ENCODE data around the gene HMGN1. TPM values are rescaled to one million over a fixed set of nuclear protein-coding genes. Genes with fewer than 3 reads are reported as not detected.

Gene HMGN1
- total RNA-seq, 1 experiment from 2014 or later, result 293 TPM

- no TSS peak for BruUV-seq (replicated peaks)
- H3K36me3 ChIP-seq (ENCODE audit: control insufficient read depth, insufficient read depth, low read length), result no peaks in the 10 kb centered on the region
- H3K27ac ChIP-seq (ENCODE audit: low read length), result no peak overlapping the region
- no peaks in the 10 kb centered on the region for H3K9me3 ChIP-seq (ENCODE audit: control insufficient read depth, insufficient read depth, low read depth, low read length)
- peaks cover 3% of the 10 kb centered on the region for H3K4me1 ChIP-seq (ENCODE audit: control insufficient read depth, insufficient read depth, low read length)
- DNase-seq (ENCODE audit: low read depth, low spot score) (no peak), ATAC-seq (no peak)
- TF ChIP-seq, protein P1, sequence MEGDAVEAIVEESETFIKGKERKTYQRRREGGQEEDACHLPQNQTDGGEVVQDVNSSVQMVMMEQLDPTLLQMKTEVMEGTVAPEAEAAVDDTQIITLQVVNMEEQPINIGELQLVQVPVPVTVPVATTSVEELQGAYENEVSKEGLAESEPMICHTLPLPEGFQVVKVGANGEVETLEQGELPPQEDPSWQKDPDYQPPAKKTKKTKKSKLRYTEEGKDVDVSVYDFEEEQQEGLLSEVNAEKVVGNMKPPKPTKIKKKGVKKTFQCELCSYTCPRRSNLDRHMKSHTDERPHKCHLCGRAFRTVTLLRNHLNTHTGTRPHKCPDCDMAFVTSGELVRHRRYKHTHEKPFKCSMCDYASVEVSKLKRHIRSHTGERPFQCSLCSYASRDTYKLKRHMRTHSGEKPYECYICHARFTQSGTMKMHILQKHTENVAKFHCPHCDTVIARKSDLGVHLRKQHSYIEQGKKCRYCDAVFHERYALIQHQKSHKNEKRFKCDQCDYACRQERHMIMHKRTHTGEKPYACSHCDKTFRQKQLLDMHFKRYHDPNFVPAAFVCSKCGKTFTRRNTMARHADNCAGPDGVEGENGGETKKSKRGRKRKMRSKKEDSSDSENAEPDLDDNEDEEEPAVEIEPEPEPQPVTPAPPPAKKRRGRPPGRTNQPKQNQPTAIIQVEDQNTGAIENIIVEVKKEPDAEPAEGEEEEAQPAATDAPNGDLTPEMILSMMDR (IDR thresholded peaks at IDR 0.05), result no peak
- TF ChIP-seq TCF7L2 (IDR thresholded peaks at IDR 0.05; ENCODE audit: low read depth, low read length) (no peak), SIN3A (IDR thresholded peaks at IDR 0.05; ENCODE audit: borderline replicate concordance, insufficient read depth, low read depth, low read length) (no peak), POLR2AphosphoS5 (IDR thresholded peaks at IDR 0.05; ENCODE audit: low read depth, low read length) (no peak), REST (IDR thresholded peaks at IDR 0.05; ENCODE audit: insufficient read depth in 1 of 2, low read depth in 2 of 2, low read length in 1 of 2) (no peak)
- no peaks in the 10 kb centered on the region for H3K27me3 ChIP-seq (ENCODE audit: control insufficient read depth, insufficient read depth, low read length)
- ChIA-PET POLR2A (no interaction called here), CTCF (no interaction called here)
- in situ Hi-C loops (cut with HindIII; ENCODE audit: low pct_unique_long_range_greater_than_20kb, low sequenced_read_pairs), result no loop called here
- H3K4me3 ChIP-seq (ENCODE audit: low read depth in 2 of 2, low read length in 2 of 2), result no peak overlapping the region
- intact Hi-C loops (cut with micrococcal nuclease; ENCODE audit: unreplicated experiment), result no loop called here
These were observed 31.5 kb downstream of the HMGN1 start for GRCh38 chr21:39317134-39318090.

- Histone ChIP-seq H3K27me3 (ENCODE audit: control insufficient read depth, insufficient read depth, low read length) (no peaks in the 10 kb centered on the region), H3K4me1 (ENCODE audit: control insufficient read depth, insufficient read depth, low read length) (peaks cover 6% of the 10 kb centered on the region), H3K36me3 (ENCODE audit: control insufficient read depth, insufficient read depth, low read length) (peaks cover 4% of the 10 kb centered on the region; the same call in 1 of the 2 replicates), H3K9me3 (ENCODE audit: control insufficient read depth, insufficient read depth, low read depth, low read length) (no peaks in the 10 kb centered on the region), H3K4me3 (ENCODE audit: low read depth in 2 of 2, low read length in 2 of 2) (no peak overlapping the region), H3K27ac (ENCODE audit: low read length) (no peak overlapping the region)
- no TSS peak for BruUV-seq (replicated peaks)
- intact Hi-C loops (cut with micrococcal nuclease; ENCODE audit: unreplicated experiment), result no loop called here
- DNase-seq (ENCODE audit: low read depth, low spot score), result no peak
- CTCF ChIA-PET, result no interaction called here
- TF ChIP-seq SIN3A (IDR thresholded peaks at IDR 0.05; ENCODE audit: borderline replicate concordance, insufficient read depth, low read depth, low read length), result no peak
- TF ChIP-seq POLR2AphosphoS5 (IDR thresholded peaks at IDR 0.05; ENCODE audit: low read depth, low read length), result no peak
- TF ChIP-seq, protein P1 (IDR thresholded peaks at IDR 0.05), result no peak
- no peak for TF ChIP-seq REST (IDR thresholded peaks at IDR 0.05; ENCODE audit: insufficient read depth in 1 of 2, low read depth in 2 of 2, low read length in 1 of 2)
- TF ChIP-seq TCF7L2 (IDR thresholded peaks at IDR 0.05; ENCODE audit: low read depth, low read length), result no peak
- no peak for ATAC-seq
- in situ Hi-C loops (cut with HindIII; ENCODE audit: low pct_unique_long_range_greater_than_20kb, low sequenced_read_pairs), result no loop called here
- POLR2A ChIA-PET, result interaction anchor here (1.0 kb wide), 1 partner anchor 13 kb away, joined by 3 read pairs; no protein-coding TSS in a partner anchor
These were observed 32.2 kb downstream of the HMGN1 start for GRCh38 chr21:39316729-39317128.

All from Panc1 (cell line).